Measurements from ENCODE around the gene CA5A. TPM values are rescaled to one million over a fixed set of nuclear protein-coding genes. Genes with fewer than 3 reads are reported as not detected.

CA5A gene
- total and polyA plus RNA-seq, 2 of the 13 experiments (the other 11 are each of a cell fraction or from before 2014, with no cell fraction given), result 66.8 to 106 TPM

DNA sequence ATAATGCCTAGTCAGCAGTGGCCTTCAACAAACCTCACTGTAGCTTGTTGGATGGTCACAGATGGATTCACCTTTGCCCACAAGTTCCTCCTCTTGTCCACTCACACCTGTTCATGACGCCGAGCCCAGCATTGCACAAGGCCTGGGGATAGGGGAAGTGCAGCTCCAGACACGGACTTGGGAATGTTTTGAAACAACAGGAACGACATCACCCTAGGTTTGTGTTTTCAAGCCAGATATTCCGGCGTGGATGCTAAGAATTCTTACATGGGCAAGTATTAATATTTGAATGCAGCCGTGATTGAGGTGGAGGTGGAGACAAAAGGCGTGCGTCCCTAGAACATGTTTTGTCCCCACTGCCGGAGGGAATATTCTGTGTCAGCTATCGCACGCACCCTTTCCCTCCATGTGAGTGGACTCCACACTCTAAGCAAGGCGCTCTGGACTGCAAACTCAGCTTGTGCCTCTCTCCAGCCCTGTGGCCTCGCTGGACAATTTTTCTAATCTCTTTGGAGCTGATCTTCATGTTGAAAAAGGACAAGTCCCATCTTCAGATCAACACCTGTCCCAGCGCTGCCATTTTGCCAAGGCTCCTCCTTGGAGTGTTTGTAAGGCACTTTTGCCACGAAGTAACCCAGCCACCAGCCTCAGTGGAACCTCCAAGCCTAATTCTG lies 12.9 kb upstream of the CA5A start (continued):
- TF ChIP-seq TBX2 (CRISPR knock-in tag; IDR thresholded peaks at IDR 0.05; ENCODE audit: borderline replicate concordance), result peak; percentile 73
- TF ChIP-seq ZSCAN22 (CRISPR knock-in tag; IDR thresholded peaks at IDR 0.05), result no peak
- no peak for TF ChIP-seq ZNF234 (CRISPR knock-in tag; conservative IDR thresholded peaks at IDR 0.05)
- TF ChIP-seq TBX3 (IDR thresholded peaks at IDR 0.05; ENCODE audit: borderline replicate concordance), result no peak
- peak; percentile 76; the same call in 1 of the 2 replicates for TF ChIP-seq MYC (CRISPR knock-in tag; IDR thresholded peaks at IDR 0.05; ENCODE audit: borderline replicate concordance)
- TF ChIP-seq, protein P1, sequence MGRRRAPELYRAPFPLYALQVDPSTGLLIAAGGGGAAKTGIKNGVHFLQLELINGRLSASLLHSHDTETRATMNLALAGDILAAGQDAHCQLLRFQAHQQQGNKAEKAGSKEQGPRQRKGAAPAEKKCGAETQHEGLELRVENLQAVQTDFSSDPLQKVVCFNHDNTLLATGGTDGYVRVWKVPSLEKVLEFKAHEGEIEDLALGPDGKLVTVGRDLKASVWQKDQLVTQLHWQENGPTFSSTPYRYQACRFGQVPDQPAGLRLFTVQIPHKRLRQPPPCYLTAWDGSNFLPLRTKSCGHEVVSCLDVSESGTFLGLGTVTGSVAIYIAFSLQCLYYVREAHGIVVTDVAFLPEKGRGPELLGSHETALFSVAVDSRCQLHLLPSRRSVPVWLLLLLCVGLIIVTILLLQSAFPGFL (CRISPR knock-in tag; IDR thresholded peaks at IDR 0.05), result no peak
- TF ChIP-seq, protein P2, sequence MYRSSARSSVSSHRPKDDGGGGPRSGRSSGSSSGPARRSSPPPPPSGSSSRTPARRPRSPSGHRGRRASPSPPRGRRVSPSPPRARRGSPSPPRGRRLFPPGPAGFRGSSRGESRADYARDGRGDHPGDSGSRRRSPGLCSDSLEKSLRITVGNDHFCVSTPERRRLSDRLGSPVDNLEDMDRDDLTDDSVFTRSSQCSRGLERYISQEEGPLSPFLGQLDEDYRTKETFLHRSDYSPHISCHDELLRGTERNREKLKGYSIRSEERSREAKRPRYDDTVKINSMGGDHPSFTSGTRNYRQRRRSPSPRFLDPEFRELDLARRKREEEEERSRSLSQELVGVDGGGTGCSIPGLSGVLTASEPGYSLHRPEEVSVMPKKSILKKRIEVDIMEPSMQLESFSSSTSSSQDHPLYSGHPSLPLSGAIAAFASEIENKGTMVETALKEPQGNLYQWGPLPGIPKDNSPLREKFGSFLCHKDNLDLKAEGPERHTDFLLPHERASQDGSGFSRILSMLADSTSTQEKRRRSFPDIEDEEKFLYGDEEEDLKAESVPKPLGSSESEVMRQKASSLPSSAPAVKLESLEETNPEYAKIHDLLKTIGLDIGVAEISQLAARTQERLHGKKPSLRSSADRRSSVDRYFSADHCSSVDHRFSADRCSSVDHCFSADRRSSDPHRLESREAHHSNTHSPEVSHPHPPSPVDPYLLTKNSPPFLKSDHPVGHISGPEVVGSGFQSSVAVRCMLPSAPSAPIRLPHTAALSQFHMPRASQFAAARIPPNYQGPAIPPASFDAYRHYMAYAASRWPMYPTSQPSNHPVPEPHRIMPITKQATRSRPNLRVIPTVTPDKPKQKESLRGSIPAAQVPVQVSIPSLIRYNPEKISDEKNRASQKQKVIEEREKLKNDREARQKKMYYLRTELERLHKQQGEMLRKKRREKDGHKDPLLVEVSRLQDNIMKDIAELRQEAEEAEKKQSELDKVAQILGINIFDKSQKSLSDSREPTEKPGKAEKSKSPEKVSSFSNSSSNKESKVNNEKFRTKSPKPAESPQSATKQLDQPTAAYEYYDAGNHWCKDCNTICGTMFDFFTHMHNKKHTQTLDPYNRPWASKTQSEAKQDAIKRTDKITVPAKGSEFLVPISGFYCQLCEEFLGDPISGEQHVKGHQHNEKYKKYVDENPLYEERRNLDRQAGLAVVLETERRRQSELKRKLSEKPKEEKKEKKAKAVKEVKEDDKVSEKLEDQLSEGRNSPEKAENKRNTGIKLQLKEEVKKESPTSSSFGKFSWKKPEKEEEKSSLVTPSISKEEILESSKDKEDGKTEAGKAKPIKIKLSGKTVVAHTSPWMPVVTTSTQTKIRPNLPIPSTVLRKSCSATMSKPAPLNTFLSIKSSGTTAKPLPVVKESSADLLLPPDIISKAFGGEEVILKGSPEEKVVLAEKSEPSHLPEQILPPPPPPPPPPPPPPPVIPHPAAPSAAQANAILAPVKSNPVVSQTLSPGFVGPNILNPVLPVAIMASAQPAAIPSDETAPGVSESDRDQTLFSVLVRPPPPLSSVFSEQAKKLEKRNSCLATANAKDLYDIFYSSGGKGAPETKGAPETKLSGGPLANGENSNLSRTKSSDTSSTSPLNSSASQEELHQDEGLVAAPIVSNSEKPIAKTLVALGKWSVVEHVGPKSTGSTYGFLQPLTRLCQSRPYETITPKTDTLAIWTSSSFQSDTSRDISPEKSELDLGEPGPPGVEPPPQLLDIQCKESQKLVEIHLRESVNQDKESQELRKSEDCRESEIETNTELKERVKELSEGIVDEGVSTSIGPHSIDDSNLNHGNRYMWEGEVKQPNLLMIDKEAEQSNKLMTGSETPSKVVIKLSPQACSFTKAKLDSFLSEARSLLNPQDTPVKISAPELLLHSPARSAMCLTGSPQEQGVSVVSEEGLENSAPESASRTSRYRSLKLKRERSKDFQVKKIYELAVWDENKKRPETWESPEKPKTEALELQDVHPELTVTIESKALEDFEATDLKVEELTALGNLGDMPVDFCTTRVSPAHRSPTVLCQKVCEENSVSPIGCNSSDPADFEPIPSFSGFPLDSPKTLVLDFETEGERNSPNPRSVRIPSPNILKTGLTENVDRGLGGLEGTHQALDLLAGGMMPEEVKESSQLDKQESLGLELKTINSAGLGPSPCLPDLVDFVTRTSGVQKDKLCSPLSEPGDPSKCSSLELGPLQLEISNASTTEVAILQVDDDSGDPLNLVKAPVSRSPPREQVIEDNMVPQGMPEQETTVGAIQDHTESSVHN (CRISPR knock-in tag; IDR thresholded peaks at IDR 0.05), result 0 out of 2 replicates have a peak, but pooled peaks have one; percentile 13
- TF ChIP-seq, protein P3, sequence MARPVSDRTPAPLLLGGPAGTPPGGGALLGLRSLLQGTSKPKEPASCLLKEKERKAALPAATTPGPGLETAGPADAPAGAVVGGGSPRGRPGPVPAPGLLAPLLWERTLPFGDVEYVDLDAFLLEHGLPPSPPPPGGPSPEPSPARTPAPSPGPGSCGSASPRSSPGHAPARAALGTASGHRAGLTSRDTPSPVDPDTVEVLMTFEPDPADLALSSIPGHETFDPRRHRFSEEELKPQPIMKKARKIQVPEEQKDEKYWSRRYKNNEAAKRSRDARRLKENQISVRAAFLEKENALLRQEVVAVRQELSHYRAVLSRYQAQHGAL (CRISPR knock-in tag; IDR thresholded peaks at IDR 0.05; ENCODE audit: not compliant biosample characterization), result no peak
- TF ChIP-seq, protein P4, sequence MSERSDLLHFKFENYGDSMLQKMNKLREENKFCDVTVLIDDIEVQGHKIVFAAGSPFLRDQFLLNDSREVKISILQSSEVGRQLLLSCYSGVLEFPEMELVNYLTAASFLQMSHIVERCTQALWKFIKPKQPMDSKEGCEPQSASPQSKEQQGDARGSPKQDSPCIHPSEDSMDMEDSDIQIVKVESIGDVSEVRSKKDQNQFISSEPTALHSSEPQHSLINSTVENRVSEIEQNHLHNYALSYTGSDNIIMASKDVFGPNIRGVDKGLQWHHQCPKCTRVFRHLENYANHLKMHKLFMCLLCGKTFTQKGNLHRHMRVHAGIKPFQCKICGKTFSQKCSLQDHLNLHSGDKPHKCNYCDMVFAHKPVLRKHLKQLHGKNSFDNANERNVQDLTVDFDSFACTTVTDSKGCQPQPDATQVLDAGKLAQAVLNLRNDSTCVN (CRISPR knock-in tag; IDR thresholded peaks at IDR 0.05; ENCODE audit: borderline replicate concordance), result peak; percentile 64; the same call in 1 of the 2 replicates
- TF ChIP-seq FLYWCH1 (CRISPR knock-in tag; IDR thresholded peaks at IDR 0.05), result no peak
- TF ChIP-seq ZNF652 (CRISPR knock-in tag; IDR thresholded peaks at IDR 0.05; ENCODE audit: borderline replicate concordance, low read depth), result no peak
- TF ChIP-seq, protein P5, sequence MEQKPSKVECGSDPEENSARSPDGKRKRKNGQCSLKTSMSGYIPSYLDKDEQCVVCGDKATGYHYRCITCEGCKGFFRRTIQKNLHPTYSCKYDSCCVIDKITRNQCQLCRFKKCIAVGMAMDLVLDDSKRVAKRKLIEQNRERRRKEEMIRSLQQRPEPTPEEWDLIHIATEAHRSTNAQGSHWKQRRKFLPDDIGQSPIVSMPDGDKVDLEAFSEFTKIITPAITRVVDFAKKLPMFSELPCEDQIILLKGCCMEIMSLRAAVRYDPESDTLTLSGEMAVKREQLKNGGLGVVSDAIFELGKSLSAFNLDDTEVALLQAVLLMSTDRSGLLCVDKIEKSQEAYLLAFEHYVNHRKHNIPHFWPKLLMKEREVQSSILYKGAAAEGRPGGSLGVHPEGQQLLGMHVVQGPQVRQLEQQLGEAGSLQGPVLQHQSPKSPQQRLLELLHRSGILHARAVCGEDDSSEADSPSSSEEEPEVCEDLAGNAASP (CRISPR knock-in tag; IDR thresholded peaks at IDR 0.05; ENCODE audit: borderline replicate concordance), result peak; percentile 63
- TF ChIP-seq KMT2B (CRISPR knock-in tag; IDR thresholded peaks at IDR 0.05), result peak; percentile 69
- TF ChIP-seq ZNF260 (CRISPR knock-in tag; IDR thresholded peaks at IDR 0.05; ENCODE audit: borderline replicate concordance, low read depth), result no peak
- no peak for TF ChIP-seq ZNF468 (CRISPR knock-in tag; IDR thresholded peaks at IDR 0.05)
- TF ChIP-seq DR1 (CRISPR knock-in tag; IDR thresholded peaks at IDR 0.05), result no peak
